Panc1 (cell line): ENCODE results near the gene ESAM. TPM values are rescaled to one million over a fixed set of nuclear protein-coding genes. Genes with fewer than 3 reads are reported as not detected.

Experiments
- ATAC-seq: fragments of 200-7000 bp; cut with Tn5 transposase; 2 replicates; pipeline ENCODE4 v1.9.1; 2020; ENCODE audit warnings: mild to moderate bottlenecking, moderate library complexity
- BruUV-seq: library from RNA; stranded (reverse); fragments of 400-500 nt; replicated peaks from 2 replicates; lab custom pipeline; 2021; lab: Mats Ljungman, UMichigan
- CTCF ChIA-PET: fragments of 300-600 bp; sonication (Branson Sonifier 250); formaldehyde crosslinking; loops from one replicate; lab custom pipeline; 2022; ENCODE audit warnings: antibody characterized with exemption; lab: Charles Lee
- POLR2A ChIA-PET: fragments of 300-600 bp; sonication (Branson Sonifier 250); formaldehyde crosslinking; loops from one replicate; lab custom pipeline; 2022; ENCODE audit warnings: antibody characterized with exemption; lab: Charles Lee
- DNase-seq: peaks from one replicate; pipeline ENCODE4 v3.0.0-alpha.2; 2010; ENCODE audit warnings: low read depth, low spot score
- H3K27ac ChIP-seq: 2 replicates; pipeline ENCODE4 v1.5.1; 2011; ENCODE audit warnings: mild to moderate bottlenecking, low read length, inconsistent platforms
- H3K27me3 ChIP-seq: fragments of 200-500 bp; sonication (Bioruptor generic); 2 replicates; pipeline ENCODE4 v1.6.0; 2014; ENCODE audit warnings: low read length, inconsistent platforms; ENCODE audit not compliant: control insufficient read depth, insufficient read depth
- H3K36me3 ChIP-seq: fragments of 200-500 bp; sonication (Bioruptor generic); 2 replicates; pipeline ENCODE4 v1.5.1; 2014; ENCODE audit warnings: inconsistent platforms, mild to moderate bottlenecking, low read length, moderate library complexity; ENCODE audit not compliant: control insufficient read depth, insufficient read depth
- H3K4me1 ChIP-seq: 2 replicates; pipeline ENCODE4 v1.5.1; 2011; ENCODE audit warnings: inconsistent platforms, mild to moderate bottlenecking, low read length, moderate library complexity; ENCODE audit not compliant: control insufficient read depth, insufficient read depth
- H3K4me3 ChIP-seq, 2 experiments: 2 replicates each; pipeline ENCODE4 v1.5.1; 2011 to 2012; ENCODE audit warnings: low read depth in 2 of 2, low read length in 2 of 2, mild to moderate bottlenecking in 2 of 2, inconsistent platforms in 1 of 2, moderate library complexity in 1 of 2
- H3K9me3 ChIP-seq: fragments of 200-500 bp; sonication (Bioruptor generic); 2 replicates; pipeline ENCODE4 v1.5.1; 2014; ENCODE audit warnings: low read depth, mild to moderate bottlenecking, inconsistent platforms, low read length, moderate library complexity; ENCODE audit not compliant: control insufficient read depth, insufficient read depth
- CTCF ChIP-seq: fragments of 450-650 bp; IDR thresholded peaks from 2 replicates; pipeline ENCODE4 v1.5.1; 2017; ENCODE audit warnings: mild to moderate bottlenecking
- POLR2AphosphoS5 ChIP-seq: IDR thresholded peaks from 2 replicates; pipeline ENCODE4 v1.6.1; 2012; ENCODE audit warnings: mild to moderate bottlenecking, low read depth, low read length, moderate library complexity
- REST ChIP-seq, 2 experiments: IDR thresholded peaks; 2 replicates each; pipeline ENCODE4 v1.6.1; 2011 to 2012; ENCODE audit warnings: low read depth in 2 of 2, control low read depth in 1 of 2, low read length in 1 of 2, mild to moderate bottlenecking in 1 of 2, moderate library complexity in 1 of 2; ENCODE audit not compliant: insufficient read depth in 1 of 2
- SIN3A ChIP-seq: IDR thresholded peaks from 2 replicates; pipeline ENCODE4 v1.6.1; 2012; ENCODE audit warnings: low read depth, mild to moderate bottlenecking, low read length, moderate library complexity, borderline replicate concordance; ENCODE audit not compliant: insufficient read depth
- TCF7L2 ChIP-seq: IDR thresholded peaks from 2 replicates; pipeline ENCODE4 v1.6.1; 2011; ENCODE audit warnings: mild to moderate bottlenecking, low read depth, low read length, inconsistent platforms
- in situ Hi-C: cut with HindIII; loops from 2 replicates; pipeline ENCODE4 v1.10.0; 2016; ENCODE audit warnings: low sequenced_read_pairs, low pct_unique_long_range_greater_than_20kb
- intact Hi-C: fragments of 100-400 bp; cut with micrococcal nuclease; formaldehyde crosslinking; loops from one replicate; pipeline ENCODE4 v1.10.0; 2022; ENCODE audit not compliant: unreplicated experiment
- total RNA-seq: library from RNA; stranded (reverse); gene quantifications from one replicate; pipeline ENCODE4 v1.2.1, GENCODE V29; 2021; ENCODE audit not compliant: unreplicated experiment

The ESAM gene
- total RNA-seq, 1 experiment from 2014 or later = 1.6 TPM

GRCh38 chr11:124718801-124719200, 43.3 kb downstream of the ESAM start:
- Histone ChIP-seq H3K4me1 (peaks cover 10% of the 10 kb centered on the region; the same call in 1 of the 2 replicates), H3K4me3 (no peak overlapping the region), H3K27me3 (peaks cover 60% of the 10 kb centered on the region), H3K9me3 (no peaks in the 10 kb centered on the region), H3K27ac (no peak overlapping the region), H3K36me3 (no peaks in the 10 kb centered on the region)
- in situ Hi-C loops = no loop called here
- CTCF ChIA-PET = no interaction called here
- TF ChIP-seq CTCF (no peak), TCF7L2 (no peak), POLR2AphosphoS5 (no peak), REST (IDR thresholded peaks at IDR 0.05; ENCODE audit: insufficient read depth in 1 of 2, low read depth in 2 of 2, low read length in 1 of 2) (no peak), SIN3A (no peak)
- intact Hi-C loops = no loop called here
- no TSS peak for BruUV-seq
- POLR2A ChIA-PET = no interaction called here
- ATAC-seq = no peak
- no peak for DNase-seq

GRCh38 chr11:124717786-124718651, 44.1 kb downstream of the ESAM start:
- H3K27me3 ChIP-seq = peaks cover 58% of the 10 kb centered on the region
- peaks cover 10% of the 10 kb centered on the region; the same call in 1 of the 2 replicates for H3K4me1 ChIP-seq
- intact Hi-C loops = no loop called here
- ATAC-seq = peak; percentile 78
- H3K9me3 ChIP-seq = no peaks in the 10 kb centered on the region
- in situ Hi-C loops = no loop called here
- DNase-seq = no peak
- BruUV-seq = no TSS peak
- no peak overlapping the region for H3K27ac ChIP-seq
- peak overlapping the region; percentile 38 to 54 for H3K4me3 ChIP-seq
- TF ChIP-seq SIN3A (no peak), TCF7L2 (peak; percentile 81)
- CTCF ChIA-PET = no interaction called here
- POLR2A ChIA-PET = interaction anchor here (0.6 kb wide), 1 partner anchor 39 kb away, joined by 6 read pairs; no protein-coding TSS in a partner anchor
- no peaks in the 10 kb centered on the region for H3K36me3 ChIP-seq
